Hematopoietic multipotent progenitor cell treated with erythropoietin and hydrocortisone succinate and interleukin-3 and kit ligand, for 17 days (in vitro differentiated cells): Measurements from ENCODE around the gene SLCO1B1.
"Not testable (repeated sequence)": the region's sequence is repeated elsewhere in the genome, so short reads cannot be mapped to it uniquely, and the experiment has no call there.

ENCODE experiments used
- DNase-seq: peaks from one replicate; pipeline ENCODE4 v3.0.0-alpha.2; 2015; ENCODE audit warnings: low spot score

The SLCO1B1 gene, protein sequence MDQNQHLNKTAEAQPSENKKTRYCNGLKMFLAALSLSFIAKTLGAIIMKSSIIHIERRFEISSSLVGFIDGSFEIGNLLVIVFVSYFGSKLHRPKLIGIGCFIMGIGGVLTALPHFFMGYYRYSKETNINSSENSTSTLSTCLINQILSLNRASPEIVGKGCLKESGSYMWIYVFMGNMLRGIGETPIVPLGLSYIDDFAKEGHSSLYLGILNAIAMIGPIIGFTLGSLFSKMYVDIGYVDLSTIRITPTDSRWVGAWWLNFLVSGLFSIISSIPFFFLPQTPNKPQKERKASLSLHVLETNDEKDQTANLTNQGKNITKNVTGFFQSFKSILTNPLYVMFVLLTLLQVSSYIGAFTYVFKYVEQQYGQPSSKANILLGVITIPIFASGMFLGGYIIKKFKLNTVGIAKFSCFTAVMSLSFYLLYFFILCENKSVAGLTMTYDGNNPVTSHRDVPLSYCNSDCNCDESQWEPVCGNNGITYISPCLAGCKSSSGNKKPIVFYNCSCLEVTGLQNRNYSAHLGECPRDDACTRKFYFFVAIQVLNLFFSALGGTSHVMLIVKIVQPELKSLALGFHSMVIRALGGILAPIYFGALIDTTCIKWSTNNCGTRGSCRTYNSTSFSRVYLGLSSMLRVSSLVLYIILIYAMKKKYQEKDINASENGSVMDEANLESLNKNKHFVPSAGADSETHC

DNA sequence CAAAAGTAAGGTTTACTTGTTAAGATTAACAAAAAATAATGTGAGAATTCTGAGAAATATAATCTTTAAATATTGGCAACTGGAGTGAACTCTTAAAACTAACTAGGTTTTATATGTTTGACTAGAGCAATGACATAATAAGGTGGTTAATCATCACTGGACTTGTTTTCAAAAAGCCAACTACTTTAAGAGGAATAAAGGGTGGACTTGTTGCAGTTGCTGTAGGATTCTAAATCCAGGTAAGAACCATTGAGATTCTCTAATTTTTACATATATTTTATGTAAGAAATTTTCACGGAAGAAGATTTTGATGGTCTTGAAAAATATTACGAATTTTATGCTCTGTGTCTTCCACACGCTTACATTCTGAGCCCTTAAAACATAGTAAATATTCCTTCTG is at the start of gene SLCO1B1:
TSS of gene SLCO1B1 (plus strand) at position 197 of the 400 bp plus-strand sequence. CDS start 10,381 bp downstream, outside the sequence.
- no peak for DNase-seq

DNA sequence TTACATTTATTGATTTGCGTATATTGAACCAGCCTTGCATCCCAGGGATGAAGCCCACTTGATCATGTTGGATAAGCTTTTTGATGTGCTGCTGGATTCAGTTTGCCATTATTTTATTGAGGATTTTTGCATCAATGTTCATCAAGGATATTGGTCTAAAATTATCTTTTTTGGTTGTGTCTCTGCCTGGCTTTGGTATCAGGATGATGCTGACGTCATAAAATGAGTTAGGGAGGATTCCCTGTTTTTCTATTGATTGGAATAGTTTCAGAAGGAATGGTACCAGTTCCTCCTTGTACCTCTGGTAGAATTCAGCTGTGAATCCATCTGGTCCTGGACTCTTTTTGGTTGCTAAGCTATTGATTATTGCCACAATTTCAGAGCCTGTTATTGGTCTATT is 46.2 kb upstream of the SLCO1B1 start:
- DNase-seq = not testable (repeated sequence)

DNA sequence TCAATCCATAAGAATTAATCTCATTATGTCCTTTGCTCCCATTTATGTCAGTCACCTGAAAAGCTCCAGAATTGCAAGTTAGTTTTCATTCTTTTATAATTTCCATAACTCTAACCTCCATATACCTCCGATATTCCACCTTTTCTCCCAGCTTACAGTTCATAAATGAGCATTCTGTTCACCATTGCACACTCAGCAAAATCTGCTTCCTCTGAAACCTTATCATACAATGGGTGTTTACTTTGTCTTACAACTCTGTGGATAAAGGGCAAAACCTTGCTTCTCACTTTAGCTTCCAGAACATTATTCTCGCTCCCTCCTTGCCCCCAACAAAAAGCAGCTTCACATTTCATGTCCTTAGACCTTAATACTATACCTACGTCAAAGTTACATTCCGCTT is 19.3 kb upstream of the SLCO1B1 start:
- no peak for DNase-seq

DNA sequence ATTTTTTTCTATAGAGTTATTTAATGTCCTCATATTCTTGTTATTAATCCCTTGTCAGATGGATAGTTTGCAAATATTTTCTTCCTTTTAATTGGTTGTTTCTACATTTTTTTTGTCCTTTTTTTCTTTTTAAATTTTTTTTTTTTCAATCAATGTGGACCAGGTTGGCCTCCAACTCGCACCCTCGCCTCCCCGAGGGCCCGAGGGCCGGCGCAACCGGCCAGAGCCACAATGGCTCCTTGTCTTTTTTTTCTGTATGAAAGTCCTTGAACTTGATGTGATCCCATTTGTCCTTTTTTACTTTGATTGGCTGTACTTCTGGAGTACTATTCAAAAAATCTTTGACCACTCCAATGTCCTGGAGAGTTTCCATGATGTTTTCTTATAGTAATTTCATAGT is 17.7 kb upstream of the SLCO1B1 start:
- DNase-seq = no peak

DNA sequence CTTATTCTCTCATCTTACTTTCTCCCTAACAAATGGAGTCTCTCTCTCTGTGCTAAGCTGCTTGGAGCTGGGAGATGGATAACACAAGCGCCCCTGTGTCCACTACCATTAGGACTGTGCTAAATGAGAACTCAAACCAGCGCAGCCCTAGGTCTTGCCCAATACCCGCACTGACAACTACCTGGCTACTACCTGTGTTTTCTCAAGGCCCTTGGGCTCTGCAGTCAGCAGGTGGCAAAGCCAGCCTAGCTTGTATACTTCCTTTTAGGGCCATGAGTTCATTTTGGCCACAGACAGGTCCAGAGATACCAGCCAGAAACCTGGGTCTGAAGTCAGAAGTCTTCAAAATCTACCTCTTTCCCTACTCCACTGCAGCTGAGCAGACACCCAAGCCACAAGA is 13.0 kb upstream of the SLCO1B1 start:
- DNase-seq = no peak

DNA sequence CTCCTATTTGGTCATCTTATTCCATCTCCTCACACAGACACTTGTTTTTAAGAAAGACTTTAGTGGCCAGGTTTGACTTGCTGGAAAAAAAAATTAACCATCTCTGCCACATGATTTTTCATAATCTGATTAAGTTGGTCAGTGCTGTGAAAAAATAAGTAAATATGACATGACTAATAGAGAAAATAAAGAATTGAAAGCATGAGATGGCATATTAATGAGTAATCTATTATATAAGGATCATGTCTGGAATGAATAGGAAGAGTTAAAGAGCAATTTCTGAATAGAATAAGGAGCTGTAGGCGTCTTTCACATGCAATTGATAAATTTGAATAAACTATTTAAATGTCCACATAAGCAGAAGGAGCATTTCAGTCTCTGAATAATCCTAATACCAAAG is 12.2 kb upstream of the SLCO1B1 start:
- DNase-seq = no peak

DNA sequence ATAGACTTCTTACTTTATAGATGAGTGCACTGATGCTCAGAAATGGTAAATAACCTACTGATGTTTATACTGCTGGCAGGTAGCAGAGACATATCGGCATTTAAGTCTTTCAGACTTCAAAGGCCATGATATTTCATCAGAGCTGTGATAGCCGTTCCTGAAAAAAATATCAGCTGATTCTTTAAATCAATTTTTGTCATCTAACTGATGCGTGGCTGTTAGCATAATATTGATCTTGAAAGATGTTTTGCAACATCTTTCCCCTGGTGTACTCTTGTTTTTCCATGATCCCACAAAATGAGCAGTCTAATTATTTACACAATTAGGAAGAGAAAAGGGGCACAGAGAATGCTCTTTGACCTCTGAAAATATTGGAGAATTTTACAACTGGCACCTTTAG is 1.6 kb upstream of the SLCO1B1 start:
- DNase-seq = no peak

DNA sequence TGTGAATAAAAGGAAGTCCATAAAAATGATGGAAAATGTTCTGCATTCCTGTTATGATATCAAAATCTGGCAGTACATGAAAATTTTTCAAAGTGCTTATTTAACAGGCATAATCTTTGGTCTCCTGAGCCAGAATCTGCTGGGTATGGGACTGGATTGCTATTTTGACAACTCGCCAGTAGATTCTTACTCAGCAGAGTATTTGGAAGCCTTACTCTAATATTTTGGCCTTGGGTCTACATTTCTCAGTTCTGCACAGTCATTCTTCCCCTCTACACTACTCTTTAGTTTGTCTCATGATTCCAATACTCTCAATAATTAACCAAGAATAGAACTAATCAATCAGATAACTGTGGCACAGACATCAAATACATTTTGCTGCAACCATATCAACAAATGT is 1.1 kb upstream of the SLCO1B1 start:
- no peak for DNase-seq

DNA sequence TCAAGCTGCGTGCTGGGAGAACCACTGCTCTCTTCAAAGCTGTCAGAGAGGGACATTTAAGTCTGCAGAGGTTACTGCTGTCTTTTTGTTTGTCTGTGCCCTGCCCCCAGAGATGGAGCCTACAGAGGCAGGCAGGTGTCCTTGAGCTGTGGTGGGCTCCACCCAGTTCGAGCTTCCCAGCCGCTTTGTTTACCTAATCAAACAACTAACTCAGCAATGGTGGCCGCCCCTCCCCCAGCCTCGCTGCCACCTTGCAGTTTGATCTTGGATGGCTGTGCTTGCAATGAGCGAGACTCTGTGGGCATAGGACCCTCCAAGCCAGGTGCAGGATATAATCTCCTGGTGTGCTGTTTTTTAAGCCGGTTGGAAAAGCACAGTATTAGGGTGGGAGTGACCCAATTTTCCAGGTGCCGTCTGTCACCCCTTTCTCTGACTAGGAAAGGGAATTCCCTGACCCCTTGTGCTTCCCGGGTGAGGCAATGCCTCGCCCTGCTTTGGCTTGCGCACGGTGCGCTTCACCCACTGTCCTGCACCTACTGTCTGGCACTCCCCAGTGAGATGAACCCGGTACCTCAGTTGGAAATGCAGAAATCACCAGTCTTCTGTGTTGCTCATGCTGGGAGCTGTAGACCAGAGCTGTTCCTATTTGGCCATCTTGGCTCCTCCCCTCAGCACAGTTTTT is 6.5 kb downstream of the SLCO1B1 start:
- DNase-seq = not testable (repeated sequence)

DNA sequence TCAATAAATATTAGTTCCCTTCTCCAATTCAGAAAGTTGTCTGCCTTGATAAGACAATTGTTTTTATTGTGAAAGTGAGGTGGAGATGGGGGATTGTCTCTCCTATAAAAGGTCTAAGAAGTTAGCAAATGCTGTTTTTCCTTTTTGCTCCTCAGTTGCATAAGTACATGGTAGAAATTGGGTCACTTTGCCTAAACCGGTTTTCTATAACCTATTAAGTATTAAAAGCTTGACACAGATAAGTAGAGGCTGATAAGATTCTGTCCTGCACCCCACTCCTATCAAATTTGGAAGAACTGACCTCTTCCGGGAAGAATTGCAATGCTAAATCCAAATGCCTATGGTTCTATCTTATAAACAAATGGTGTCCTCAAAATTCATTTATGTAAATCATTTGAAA is 7.0 kb downstream of the SLCO1B1 start:
- no peak for DNase-seq

DNA sequence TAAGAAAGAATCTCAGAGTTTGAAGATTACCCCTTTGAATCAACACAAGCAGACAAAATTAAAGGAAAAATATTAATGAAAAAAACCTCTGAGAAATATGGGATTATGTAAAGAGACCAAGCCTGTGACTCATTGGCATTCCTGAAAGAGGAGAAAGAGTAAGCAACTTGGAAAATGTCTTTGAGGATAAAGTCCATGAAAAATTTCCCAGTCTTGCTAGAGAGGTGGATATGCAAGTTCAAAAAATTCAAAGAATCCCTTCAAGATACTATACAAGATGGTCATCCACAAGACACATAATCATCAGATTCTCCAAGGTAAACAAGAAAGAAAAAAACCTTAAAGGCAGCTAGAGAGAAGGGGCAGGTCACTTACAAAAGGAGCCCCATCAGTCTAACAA is 13.3 kb downstream of the SLCO1B1 start:
- DNase-seq = no peak

DNA sequence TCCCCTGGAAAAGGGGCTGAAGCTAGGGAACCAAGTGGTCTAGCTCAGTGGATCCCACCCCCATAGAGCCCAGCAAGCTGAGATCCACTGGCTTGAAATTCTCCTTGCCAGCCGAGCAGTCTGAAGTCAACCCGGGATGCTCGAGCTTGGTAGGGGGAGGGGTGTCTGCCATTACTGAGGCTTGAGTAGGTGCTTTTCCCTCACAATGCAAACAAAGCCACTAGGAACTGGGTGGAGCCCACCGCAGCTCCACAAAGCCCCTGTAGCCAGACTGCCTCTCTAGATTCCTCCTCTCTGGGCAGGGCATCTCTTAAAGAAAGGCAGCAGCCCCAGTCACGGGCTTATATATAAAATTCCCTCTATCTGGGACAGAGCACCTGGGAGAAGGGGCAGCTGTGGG is 18.9 kb downstream of the SLCO1B1 start:
- not testable (repeated sequence) for DNase-seq

DNA sequence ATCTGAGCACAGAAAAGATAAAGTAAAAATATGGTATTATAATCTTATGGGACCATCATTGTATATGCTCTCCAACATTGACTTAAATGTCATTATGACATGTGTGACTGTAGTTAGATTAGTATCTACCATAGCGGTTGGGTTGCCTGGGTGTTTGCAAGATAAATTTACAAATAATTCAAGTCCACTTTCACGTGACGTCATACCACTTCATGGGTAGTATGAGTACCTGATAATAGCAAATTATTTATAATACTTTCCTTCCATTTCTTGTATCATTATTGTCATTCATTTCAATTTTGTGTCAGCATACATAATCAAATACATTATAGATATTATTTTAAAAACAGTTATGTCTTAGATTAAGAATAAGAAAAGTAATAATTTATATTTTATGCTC is 20.2 kb downstream of the SLCO1B1 start:
- no peak for DNase-seq

DNA sequence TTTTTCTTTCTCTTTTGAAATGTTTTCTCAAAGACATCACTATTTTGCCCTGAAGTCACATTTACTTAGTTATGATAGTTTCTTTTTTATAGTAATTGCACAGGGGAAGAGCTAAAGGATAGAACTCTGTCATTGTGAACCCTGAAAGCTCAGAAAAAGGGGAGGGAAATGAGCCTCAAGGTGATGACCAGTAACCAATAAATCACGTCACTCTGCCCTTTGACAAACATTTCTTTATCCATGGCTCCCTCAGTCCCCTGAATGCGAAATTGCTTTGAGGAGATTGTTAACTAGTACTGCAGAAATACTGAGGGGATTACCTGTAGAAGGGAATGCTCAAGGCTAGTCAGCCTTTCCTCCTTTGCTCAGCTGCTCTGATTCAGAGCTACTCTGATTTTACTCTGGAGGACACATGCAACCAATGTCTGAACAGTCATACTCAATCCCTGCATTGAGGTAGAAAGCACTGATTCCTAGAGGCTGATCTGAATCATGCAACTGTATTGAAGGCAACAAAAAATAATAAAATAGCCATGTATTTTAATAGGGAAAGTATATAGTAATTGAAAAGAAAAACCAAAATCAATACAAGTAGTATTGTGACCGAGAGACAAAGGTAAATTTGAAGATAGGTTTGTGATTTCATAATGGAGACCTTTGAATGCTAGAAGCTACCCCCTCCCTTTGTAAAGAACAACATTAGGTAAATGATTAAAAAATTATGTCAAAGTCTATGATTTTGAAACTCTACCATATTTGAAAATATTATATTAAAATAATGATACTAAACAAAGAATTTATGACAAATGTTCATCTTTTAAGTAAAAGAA is 24.7 kb downstream of the SLCO1B1 start:
- no peak for DNase-seq

DNA sequence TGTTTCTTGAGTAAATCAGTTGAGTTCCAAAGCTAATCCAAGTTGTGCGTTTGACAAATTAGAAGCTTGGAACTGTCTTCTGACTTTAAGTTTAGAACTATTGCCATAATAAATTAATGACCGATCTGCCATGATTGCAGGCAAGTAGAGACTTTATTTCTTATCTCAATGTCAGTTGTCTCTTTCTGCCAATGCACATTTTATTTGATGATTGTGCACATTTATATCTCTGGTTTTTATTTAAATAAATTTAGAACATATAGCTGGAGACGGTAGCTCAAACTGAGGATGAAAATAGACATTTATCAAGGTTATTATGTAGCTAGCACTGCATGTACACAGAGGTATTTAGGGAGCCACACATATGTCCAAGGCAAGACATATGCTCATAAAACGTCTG is 34.1 kb downstream of the SLCO1B1 start:
- DNase-seq = no peak

DNA sequence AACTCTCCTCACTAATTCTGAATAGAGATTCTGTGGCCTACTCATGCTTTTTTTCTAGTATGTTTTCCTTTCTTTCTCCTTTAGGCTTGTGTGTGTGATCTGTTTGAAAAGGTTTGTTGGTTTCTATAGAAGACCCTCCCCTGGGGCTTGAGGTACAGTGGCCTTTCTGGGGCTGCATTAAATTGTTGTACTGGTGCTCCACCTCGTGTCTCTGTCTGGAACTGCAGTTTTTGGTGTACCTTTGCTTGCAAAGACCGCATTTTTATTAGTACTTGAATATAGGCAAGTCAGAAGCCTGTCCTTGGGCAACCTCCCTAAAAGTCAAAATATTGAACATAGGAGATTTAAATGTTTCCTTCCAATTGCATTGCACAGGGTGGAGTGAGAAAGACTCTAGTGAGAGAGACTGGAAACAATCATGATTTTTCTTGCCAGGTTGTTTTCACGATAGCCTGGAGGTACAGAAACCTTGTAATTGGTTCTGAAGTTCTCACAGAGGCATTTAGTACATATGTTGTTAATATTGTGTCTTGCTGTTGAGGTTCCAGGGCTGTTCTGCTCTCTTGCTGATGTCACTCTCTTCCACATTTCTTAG is 39.0 kb downstream of the SLCO1B1 start:
- no peak for DNase-seq

DNA sequence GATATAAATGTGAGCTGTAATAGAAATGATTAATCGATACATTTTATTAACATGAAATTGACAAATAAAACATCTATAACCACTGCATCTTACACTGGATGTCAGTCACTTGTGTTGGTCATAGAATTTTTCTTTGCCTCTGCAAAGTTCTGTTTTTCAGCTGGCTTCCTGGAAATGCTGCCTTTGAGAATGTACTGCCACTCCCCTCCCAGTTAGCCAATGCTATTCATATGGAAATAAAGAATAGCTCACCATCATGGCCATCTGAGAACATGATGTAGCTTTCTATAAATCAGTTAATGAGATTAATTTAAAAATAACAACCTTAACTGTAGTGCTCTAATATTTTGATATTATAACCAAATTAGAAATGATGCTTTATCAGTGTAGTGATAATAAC is 41.1 kb downstream of the SLCO1B1 start:
- DNase-seq = no peak

DNA sequence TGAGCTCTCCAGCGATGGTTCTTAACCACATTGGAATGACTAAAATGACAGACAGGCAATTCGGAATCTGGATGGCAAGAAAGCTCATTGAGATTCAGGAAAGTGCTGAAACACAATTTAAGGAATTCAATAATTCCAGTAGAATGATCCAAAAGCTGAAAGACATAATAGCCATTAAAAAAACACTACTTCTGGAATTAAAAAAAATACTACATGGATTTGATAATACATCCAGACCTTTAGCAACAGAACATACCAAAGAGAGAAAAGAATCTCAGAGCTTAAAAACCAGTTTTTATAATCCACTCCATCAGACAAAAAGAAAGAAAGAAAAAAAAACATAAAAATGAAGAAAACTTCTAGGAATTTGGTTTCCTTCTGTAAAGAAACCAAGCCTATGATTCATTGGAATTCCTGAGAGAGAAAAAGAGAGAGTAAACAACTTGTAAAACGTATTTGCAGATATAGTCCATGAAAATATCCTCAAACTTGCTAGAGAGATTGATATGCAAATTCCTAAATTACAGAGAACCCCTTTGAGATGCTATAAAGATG is 52.8 kb downstream of the SLCO1B1 start:
- no peak for DNase-seq

DNA sequence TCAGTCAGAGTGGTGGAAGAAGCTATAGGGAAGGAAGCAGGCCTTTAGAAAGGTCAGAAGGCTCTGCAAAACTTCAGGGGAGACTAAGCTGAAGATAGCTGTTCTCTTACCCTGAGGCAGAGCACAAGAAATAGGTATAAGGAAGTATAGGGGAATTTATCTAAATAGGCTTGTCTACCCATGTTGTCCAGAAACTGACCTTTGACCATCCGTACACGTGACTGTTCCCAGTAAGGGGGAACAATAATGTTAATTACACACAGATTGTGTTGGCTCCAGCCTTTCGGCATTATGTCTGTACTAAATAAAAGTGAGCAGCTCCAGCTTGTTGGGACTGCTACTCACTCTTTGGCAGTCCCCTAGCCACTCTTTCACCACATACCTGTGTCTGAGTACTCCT is 59.0 kb downstream of the SLCO1B1 start:
- no peak for DNase-seq

DNA sequence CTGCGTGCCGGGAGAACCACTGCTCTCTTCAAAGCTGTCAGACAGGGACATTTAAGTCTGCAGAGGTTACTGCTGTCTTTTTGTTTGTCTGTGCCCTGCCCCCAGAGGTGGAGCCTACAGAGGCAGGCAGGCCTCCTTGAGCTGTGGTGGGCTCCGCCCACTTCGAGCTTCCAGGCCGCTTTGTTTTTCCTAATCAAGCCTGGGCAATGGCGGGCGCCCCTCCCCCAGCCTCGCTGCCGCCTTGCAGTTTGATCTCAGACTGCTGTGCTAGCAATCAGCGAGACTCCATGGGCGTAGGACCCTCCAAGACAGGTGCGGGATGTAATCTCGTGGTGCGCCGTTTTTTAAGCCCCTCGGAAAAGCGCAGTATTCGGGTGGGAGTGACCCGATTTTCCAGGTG is 83.4 kb downstream of the SLCO1B1 start:
- DNase-seq = not testable (repeated sequence)

DNA sequence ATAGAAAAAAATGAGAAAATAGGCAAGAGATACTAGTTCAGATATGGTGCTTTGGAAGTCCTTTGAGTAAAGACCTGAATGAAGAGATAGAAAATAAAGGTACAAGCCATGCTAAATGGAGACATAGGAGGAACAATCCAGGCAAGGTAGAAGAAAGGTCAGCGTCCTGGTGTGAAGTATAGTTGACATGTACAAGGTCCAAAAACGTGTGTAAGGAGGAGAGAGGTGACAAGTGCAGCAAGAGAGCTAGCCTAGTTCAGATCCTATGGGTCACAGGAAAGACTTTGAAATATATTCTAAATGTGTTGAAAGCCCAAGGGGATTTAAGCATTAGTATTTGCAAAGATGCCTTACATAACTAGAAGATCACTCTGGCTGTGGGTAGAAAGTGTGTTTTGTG is 88.2 kb downstream of the SLCO1B1 start:
- DNase-seq = no peak
